ENCODE measurements around the gene TUBGCP2.

TUBGCP2 gene

DNA sequence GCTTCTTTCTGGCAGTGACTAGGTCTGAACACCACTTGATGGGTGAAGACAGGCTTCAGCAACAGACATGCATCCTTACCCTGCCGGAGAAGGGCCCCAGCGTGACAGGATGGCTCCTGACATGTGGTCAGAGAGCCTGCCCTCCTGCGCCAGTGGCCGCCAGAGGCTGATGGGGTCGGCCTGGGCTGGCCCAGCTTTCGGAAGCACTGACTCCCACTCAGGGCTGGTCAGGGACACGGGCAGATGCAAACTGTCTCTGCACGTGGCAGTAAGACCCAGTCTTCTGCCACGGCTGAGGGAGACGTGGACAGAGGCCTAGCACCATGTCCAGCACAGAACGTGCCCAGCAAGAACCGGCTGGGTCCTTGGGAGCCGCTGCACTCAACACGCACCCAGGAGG lies 10.2 kb downstream of the TUBGCP2 start:
- no peaks in the 10 kb centered on the region for H3K4me1 ChIP-seq (ENCODE audit: insufficient read depth, low read length)
- H3K27me3 ChIP-seq (ENCODE audit: insufficient read depth, low read length), result no peaks in the 10 kb centered on the region
- H3K36me3 ChIP-seq (ENCODE audit: insufficient read depth, low read length), result peaks cover 67% of the 10 kb centered on the region
- H3K9me3 ChIP-seq (ENCODE audit: low read length), result no peaks in the 10 kb centered on the region
- no peak overlapping the region for H2AFZ ChIP-seq (ENCODE audit: low read depth, low read length)
- no peak overlapping the region for H3K4me3 ChIP-seq (ENCODE audit: low read length)

DNA sequence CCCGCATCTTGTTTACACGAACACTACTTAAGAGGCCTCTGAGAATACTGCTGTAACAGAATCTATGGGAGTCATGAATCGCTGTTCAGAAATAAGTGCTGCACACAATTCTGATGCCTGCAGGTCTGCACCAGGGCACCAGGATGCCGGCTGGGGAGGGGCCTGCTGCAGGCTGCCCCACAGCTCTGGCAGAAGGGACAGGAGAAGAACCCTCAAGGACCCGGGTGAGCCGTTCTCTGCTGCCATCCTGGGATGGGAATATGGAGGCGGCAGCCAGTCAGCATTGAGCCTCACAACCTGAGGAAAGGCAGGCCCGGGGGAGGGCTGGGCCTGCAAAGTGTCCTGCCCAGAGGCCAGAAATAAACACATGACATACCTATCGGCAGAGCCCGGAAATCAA lies 11.2 kb downstream of the TUBGCP2 start:
- H3K9me3 ChIP-seq (ENCODE audit: low read length), result no peaks in the 10 kb centered on the region
- H3K36me3 ChIP-seq (ENCODE audit: insufficient read depth, low read length), result peaks cover 73% of the 10 kb centered on the region

DNA sequence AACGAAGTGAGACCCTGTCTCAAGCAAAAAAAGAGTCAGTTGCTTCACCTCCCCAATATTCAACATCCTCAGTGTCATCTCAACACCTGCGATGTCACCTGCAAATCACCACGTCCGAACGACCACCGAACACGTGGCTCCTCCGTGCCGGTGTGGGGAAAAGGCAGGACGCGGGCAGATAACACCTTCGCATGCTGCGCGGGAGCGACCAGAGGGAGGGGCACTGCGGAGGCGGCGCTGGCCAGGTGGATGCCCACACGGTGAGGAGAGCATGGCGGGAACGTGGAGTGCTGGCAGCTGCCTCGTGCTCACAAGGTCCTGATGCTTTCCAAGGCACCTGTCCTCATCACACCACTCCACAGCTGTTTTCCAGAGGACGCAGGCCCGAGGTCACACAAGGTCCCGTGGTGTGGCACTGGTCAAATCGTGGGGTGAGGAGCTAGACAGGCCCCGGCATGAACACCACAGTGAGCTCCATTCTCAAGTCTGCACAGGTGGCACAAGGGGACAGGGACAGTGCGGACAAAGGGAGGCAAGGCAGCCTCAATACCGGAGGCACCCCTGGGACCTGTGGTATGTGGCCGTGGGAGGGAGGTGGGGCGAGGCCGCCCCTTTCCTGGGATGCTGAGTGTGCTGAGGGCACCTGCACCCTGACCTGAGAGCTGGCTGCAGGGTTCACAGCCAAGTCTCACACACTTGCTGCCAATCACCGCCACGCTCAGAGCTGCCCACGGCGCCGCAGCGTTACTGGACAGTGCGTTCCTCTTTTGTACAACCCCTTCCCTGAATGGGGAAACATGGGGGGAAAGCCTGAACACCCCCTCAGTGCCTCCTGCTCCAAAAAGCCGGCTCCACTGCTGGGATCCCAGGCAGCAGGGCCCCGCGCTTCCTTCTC lies 13.0 kb downstream of the TUBGCP2 start:
- Histone ChIP-seq H3K4me3 (ENCODE audit: low read length) (no peak overlapping the region), H3K27me3 (ENCODE audit: insufficient read depth, low read length) (no peaks in the 10 kb centered on the region), H3K36me3 (ENCODE audit: insufficient read depth, low read length) (peaks cover 72% of the 10 kb centered on the region), H3K9me3 (ENCODE audit: low read length) (no peaks in the 10 kb centered on the region), H2AFZ (ENCODE audit: low read depth, low read length) (no peak overlapping the region), H3K4me1 (ENCODE audit: insufficient read depth, low read length) (no peaks in the 10 kb centered on the region)

More for the DNA sequence above, 11.2 kb downstream of the TUBGCP2 start:
- Histone ChIP-seq H3K27me3 (ENCODE audit: insufficient read depth, low read length) (no peaks in the 10 kb centered on the region), H2AFZ (ENCODE audit: low read depth, low read length) (no peak overlapping the region), H3K4me1 (ENCODE audit: insufficient read depth, low read length) (no peaks in the 10 kb centered on the region), H3K4me3 (ENCODE audit: low read length) (no peak overlapping the region)

DNA sequence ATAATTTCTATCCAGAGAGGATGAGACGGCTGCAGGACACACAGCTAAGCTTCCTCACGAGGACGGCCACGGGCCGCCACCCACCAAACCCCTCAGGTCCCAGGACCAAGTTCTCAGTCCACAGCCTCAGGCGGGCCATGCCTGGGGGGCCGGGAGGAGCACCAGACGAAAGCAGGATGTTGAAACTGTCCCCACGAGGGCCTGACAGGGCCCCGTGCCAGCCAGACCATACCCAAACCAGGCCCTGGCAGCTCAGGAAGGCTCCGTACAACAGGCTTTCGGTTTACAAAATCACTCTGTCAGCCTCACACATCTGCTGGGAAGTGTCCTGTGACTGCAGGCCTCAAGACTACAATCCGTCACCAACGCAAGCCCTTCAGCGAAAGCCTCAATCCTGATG lies 14.5 kb downstream of the TUBGCP2 start:
- Histone ChIP-seq H3K27me3 (ENCODE audit: insufficient read depth, low read length) (no peaks in the 10 kb centered on the region), H3K4me1 (ENCODE audit: insufficient read depth, low read length) (no peaks in the 10 kb centered on the region), H2AFZ (ENCODE audit: low read depth, low read length) (no peak overlapping the region), H3K36me3 (ENCODE audit: insufficient read depth, low read length) (peaks cover 74% of the 10 kb centered on the region), H3K9me3 (ENCODE audit: low read length) (no peaks in the 10 kb centered on the region), H3K4me3 (ENCODE audit: low read length) (no peak overlapping the region)

DNA sequence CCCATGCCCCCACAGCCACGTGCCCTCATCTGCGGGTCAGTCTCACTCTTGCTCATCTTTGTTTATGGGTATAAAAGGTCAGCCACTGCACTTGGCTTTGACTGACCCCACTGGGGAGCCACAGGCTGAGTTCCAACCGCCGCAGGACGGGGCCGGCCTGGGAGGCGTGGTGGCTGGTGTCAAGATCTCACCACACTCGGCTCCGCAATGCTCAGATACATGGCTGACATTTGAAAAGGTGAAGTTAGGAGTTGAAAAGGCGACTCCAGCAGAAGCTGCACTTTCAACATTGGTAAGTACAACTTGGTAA lies 14.9 kb downstream of the TUBGCP2 start:
- peaks cover 73% of the 10 kb centered on the region for H3K36me3 ChIP-seq (ENCODE audit: insufficient read depth, low read length)

DNA sequence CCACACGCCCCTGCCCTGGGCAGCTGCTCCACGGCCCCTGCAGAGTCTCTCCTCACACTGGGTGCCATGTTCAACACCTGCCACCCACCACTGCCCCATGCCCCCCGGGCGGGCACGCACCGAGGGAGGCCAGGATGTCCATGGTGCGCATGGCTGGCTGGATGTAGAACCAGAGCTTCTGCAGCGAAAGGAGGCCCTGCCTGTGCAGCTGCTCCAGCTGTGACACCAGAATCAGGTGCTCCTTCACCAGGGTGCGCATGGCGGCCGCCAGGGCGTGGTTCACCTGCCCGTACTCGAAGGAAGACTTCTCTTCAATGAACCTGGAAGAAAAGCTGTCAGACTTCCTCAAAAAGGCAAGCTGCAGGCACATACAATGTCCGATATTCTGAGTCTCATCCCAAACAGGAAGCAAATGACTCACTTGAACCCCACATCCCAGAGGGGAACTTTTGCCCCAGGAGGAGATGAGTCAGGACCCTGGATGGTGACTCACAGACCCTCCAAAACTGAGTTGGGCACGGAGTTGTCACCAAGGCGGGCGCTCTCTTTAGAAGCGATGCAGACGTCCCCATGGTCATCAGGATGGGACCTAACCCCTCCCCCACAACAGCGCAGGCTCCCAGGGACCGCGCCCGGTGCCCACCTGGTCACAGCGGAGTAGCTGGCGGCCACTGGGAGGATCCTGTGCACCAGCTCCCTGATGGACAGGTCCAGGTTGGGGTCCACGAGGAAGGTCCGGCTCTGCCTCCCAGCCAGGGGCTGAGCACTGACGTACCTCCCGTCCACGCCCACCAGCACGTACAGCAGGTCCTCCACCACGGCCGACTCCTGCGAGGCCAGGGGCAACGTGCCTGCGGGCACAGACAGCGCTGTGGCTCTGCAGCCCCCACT lies 15.5 kb downstream of the TUBGCP2 start:
- Histone ChIP-seq H3K4me3 (ENCODE audit: low read length) (no peak overlapping the region), H3K27me3 (ENCODE audit: insufficient read depth, low read length) (no peaks in the 10 kb centered on the region), H3K36me3 (ENCODE audit: insufficient read depth, low read length) (peaks cover 73% of the 10 kb centered on the region), H2AFZ (ENCODE audit: low read depth, low read length) (no peak overlapping the region), H3K9me3 (ENCODE audit: low read length) (no peaks in the 10 kb centered on the region), H3K4me1 (ENCODE audit: insufficient read depth, low read length) (no peaks in the 10 kb centered on the region)

More for the DNA sequence above, 14.9 kb downstream of the TUBGCP2 start:
- Histone ChIP-seq H3K4me1 (ENCODE audit: insufficient read depth, low read length) (no peaks in the 10 kb centered on the region), H3K27me3 (ENCODE audit: insufficient read depth, low read length) (no peaks in the 10 kb centered on the region), H2AFZ (ENCODE audit: low read depth, low read length) (no peak overlapping the region), H3K4me3 (ENCODE audit: low read length) (no peak overlapping the region), H3K9me3 (ENCODE audit: low read length) (no peaks in the 10 kb centered on the region)

DNA sequence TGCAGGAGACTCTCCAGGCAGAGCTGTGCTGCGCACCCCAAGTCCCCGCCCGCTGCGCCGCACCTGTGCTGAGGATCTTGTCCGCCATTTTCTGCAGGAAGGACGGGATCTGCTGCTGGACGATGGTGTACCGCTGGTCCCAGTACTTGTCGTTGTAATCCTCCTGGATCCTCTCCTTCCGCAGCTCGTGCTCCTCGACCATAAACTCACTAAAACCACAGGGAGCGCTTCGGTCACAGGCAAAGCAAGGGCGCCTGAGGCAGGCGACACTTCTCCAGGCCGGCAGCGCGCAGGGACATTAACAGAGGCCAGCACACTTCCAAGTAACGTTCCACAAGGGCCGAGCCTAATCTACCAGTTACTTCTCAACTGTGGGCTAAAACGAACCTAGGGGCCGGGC lies 18.9 kb downstream of the TUBGCP2 start:
- peaks cover 67% of the 10 kb centered on the region for H3K36me3 ChIP-seq (ENCODE audit: insufficient read depth, low read length)

DNA sequence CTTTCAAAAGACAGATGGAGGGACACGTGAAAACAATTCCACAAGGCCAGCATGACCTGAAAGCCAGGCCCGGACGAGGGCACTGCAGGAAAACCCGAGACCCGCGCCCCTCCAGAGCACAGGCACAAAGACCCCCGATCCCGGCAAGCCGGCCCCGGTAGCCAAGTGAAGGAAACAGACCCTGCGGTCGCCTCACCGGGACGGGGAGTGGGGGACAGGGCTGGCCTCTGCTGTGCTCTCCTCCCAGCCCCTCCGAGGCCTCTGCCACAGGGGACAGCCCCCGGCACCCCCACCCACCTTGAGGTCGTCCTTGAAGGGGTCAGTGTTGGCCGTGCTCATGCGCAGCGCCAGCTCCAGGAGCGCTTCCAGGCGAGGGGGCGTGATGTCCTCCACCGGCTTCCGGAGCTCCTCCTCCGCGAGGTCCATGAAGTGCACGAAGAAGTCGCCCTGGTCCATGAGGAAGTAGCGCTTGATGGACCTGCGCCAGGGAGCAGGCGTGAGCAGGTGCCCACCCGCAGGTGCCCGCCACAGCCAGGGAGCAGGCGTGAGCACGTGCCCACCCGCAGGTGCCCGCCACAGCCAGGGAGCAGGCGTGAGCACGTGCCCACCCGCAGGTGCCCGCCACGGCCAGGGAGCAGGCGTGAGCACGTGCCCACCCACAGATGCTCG lies 20.7 kb downstream of the TUBGCP2 start:
- no peak overlapping the region for H2AFZ ChIP-seq (ENCODE audit: low read depth, low read length)
- no peaks in the 10 kb centered on the region for H3K4me1 ChIP-seq (ENCODE audit: insufficient read depth, low read length)
- peaks cover 70% of the 10 kb centered on the region for H3K36me3 ChIP-seq (ENCODE audit: insufficient read depth, low read length)
- no peaks in the 10 kb centered on the region for H3K27me3 ChIP-seq (ENCODE audit: insufficient read depth, low read length)
- H3K9me3 ChIP-seq (ENCODE audit: low read length), result no peaks in the 10 kb centered on the region
- H3K4me3 ChIP-seq (ENCODE audit: low read length), result no peak overlapping the region

More for the DNA sequence above, 18.9 kb downstream of the TUBGCP2 start:
- H2AFZ ChIP-seq (ENCODE audit: low read depth, low read length), result no peak overlapping the region
- no peaks in the 10 kb centered on the region for H3K9me3 ChIP-seq (ENCODE audit: low read length)
- no peaks in the 10 kb centered on the region for H3K4me1 ChIP-seq (ENCODE audit: insufficient read depth, low read length)
- H3K4me3 ChIP-seq (ENCODE audit: low read length), result no peak overlapping the region
- H3K27me3 ChIP-seq (ENCODE audit: insufficient read depth, low read length), result no peaks in the 10 kb centered on the region

DNA sequence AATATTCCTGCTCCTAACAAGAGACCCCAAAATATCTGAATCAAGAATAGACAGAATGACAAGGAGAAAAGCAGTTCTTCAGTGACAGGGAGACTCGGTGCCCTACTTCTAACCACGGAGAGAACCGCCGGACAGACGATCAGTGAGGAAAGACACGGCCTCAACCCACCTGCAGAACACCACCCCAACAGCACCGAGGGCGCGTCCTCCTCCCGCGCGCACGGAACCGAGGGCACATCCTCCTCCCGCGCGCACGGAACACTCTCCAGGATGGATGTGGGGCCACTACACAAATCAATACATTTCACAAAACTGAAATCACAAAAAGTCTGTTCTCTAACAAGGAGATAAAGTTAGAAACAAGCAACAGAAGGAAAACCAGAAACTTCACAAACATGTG lies 22.3 kb downstream of the TUBGCP2 start:
- H2AFZ ChIP-seq (ENCODE audit: low read depth, low read length), result no peak overlapping the region
- H3K27me3 ChIP-seq (ENCODE audit: insufficient read depth, low read length), result no peaks in the 10 kb centered on the region
- no peaks in the 10 kb centered on the region for H3K4me1 ChIP-seq (ENCODE audit: insufficient read depth, low read length)
- H3K36me3 ChIP-seq (ENCODE audit: insufficient read depth, low read length), result peaks cover 78% of the 10 kb centered on the region
- H3K4me3 ChIP-seq (ENCODE audit: low read length), result no peak overlapping the region
- H3K9me3 ChIP-seq (ENCODE audit: low read length), result no peaks in the 10 kb centered on the region

DNA sequence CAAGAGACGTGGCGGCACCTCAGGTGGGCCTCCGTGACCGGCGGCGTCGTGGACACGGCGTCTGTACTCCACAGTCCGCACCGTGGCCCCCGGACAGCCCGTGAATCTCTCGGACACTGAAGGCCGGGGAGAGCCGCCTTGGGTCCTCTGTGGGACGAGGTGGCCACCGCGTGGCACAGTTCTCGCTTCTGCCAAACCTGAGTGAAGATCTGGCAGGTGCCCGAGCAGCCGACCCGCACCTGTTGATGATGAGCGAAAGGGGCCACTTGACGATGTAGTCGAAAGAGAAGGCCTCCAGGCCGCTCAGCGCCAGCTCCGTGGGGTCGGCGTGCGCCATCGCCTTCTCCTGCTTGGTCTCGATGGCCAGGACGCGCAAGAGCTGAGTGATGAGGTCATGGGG lies 23.5 kb downstream of the TUBGCP2 start:
- Histone ChIP-seq H2AFZ (ENCODE audit: low read depth, low read length) (no peak overlapping the region), H3K9me3 (ENCODE audit: low read length) (no peaks in the 10 kb centered on the region), H3K36me3 (ENCODE audit: insufficient read depth, low read length) (peaks cover 79% of the 10 kb centered on the region), H3K4me1 (ENCODE audit: insufficient read depth, low read length) (no peaks in the 10 kb centered on the region), H3K27me3 (ENCODE audit: insufficient read depth, low read length) (no peaks in the 10 kb centered on the region), H3K4me3 (ENCODE audit: low read length) (no peak overlapping the region)

DNA sequence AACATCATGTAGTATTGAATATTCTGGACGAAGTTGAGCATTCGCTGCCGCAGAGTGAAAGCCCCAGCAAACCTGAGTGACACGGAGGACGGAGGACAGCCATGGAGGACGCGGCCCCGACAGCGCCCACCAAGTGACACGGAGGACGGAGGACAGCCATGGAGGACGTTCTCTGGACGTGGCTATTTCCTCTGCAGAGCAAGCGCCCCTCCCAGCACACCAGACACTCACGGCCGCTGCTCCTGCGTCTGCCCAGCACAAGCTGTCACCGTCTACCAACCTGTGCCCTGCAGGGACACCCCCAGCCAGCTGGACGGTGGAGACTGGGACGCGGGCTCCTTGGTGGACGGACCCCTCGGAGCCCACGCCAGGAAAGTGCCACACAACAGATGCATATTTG lies 24.7 kb downstream of the TUBGCP2 start:
- no peaks in the 10 kb centered on the region for H3K9me3 ChIP-seq (ENCODE audit: low read length)
- peaks cover 79% of the 10 kb centered on the region for H3K36me3 ChIP-seq (ENCODE audit: insufficient read depth, low read length)
- no peaks in the 10 kb centered on the region for H3K4me1 ChIP-seq (ENCODE audit: insufficient read depth, low read length)
- no peak overlapping the region for H3K4me3 ChIP-seq (ENCODE audit: low read length)
- H2AFZ ChIP-seq (ENCODE audit: low read depth, low read length), result no peak overlapping the region
- no peaks in the 10 kb centered on the region for H3K27me3 ChIP-seq (ENCODE audit: insufficient read depth, low read length)

DNA sequence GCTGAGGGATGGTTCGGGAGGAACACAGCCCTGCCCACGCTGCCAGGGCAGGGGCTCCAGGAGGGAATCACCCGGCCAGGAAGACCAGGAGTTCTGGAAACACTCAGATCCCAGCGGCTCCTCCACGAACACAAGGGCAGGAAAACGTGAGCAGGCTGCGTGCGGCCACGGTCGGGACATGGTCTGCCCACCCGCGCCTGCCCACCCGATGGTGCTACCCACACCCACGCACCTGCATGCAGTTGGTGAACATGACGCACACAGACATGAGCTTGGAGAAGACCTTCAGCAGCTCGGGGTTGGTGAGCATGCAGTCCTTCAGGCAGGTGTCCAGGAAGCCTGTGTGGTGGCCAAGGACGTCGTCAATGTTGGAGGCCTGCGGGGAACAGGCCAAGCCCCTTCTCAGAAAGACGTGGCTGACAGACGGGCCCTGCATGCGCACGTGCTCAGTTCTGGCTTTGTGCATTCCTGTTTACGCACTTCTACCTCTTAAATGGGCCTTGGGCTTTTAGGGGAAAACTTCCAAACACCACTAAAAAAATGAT lies 25.8 kb downstream of the TUBGCP2 start:
- Histone ChIP-seq H3K4me3 (ENCODE audit: low read length) (no peak overlapping the region), H3K36me3 (ENCODE audit: insufficient read depth, low read length) (peaks cover 73% of the 10 kb centered on the region), H3K27me3 (ENCODE audit: insufficient read depth, low read length) (no peaks in the 10 kb centered on the region), H2AFZ (ENCODE audit: low read depth, low read length) (no peak overlapping the region), H3K4me1 (ENCODE audit: insufficient read depth, low read length) (no peaks in the 10 kb centered on the region), H3K9me3 (ENCODE audit: low read length) (no peaks in the 10 kb centered on the region)

All from neuron (in vitro differentiated cells).